ENCODE results near the gene LHFPL3.

The LHFPL3 gene

DNA sequence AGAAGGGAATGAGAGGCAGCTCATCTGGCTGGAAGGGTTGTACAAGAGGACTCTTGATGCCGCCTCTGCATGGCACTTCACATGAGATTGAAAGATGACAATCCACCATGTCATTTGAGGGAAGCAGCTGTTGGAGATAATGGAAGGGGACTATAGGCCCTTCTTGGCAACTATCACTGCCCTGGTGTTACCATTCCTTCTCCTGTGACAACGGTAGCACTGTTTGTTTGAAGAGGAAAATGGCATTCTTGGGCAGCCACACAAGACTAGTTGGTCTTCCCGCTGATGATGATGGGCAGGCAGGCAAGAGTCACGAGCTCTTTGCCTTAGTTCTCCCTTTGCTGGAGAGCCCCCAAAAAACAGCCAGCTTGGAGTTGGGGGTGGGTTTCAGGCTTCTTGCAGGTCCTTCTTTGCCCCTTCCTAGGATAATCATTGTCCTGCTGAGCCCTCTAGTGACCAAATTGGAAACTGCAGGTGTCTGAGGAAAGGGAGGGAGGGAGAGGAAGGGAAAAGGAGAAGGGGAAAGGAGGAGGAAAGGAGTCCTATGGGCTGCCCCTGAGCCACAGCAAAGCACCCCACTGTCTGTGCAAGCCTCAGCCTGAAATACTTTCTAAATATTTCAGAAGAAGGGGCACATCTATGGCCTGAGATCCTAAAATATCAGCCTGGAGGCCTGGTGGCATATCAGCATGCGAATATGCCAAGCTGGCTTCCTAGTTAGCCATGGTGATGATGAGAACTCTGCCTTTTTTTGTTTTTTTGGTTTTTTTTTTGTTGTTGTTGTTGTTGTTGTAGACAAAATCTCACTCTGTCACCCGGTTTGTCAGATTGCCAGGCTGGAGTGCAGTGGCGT lies 520.0 kb downstream of the LHFPL3 start:
- peak; percentile 48 for DNase-seq (ENCODE audit: low spot score)

DNA sequence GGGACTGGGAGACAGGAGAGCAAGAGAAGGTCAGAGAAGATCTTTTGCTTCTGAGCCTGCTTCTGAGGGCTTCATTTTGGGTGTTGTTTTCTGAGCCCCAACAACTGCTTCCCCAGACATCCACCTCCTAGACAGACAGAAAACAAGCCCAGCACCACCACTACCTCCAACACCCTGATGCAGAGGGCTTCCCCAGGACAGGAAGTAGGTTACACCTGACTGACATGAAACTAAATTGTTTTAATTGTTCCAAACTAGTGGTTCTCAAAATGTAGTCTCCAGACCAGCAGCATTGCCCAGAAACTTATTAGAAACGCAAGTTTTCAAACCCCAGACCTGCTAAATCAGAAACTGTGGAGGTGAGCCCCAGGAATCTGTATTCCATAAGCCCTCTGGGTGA lies 522.0 kb downstream of the LHFPL3 start:
- no peak for DNase-seq (ENCODE audit: low spot score)

DNA sequence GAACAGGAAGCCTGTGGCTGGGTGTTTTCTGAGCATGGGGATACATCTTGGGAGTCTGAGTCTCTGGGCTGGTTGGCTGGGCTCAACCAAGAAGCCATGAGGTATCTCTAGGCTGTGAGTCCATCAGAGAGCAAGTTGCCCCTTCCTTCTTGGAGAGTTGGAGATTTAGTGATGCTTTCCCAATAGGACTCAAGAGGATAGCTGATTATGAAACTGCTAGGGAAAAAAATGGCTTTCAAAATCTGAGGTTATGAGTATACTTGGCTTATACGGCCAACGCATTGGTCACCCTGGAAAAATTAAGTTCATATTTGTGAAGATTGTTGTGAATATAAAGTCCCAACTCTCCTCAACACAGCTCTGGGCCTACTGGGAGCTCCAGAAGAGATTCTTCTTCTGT lies 522.9 kb downstream of the LHFPL3 start:
- DNase-seq (ENCODE audit: low spot score) = no peak

DNA sequence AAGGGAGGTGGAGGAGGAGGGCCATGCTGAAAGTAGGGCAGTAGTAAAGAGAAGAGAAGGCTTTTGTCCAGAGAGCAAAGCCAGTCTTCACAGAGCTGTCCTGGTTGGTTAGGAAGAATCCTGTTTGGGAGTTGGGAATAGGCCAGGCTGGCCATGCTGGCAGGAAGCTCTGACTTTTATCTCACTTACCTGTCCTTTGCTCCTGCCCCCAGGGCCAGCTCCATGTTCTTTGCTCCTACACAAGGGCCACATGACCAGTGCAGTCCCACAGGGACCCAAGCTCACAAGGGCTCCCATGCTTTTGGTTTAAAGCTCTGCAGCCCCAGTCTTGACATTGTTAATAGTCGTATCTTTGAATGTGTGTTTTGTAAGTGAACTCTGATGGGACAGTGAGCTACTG lies 524.0 kb downstream of the LHFPL3 start:
- DNase-seq (ENCODE audit: low spot score) = no peak

DNA sequence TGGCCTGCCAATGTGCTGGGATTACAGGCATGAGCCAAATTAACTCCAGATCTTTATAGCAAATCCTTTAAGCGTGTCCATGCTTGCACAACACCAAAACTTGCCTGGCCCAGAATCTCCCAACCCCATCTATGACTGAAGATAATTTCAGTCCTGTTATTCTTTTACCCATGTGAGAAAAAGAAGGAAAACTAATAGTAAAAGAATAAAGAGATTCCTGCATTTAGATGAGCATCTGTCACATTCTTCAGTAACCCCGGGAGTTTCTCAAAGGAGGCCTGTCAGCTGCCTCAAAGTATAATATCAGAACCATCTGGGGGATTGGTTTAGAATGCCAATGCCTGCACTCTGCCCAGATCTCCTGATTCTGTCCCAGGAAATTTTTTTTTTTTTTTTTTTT lies 527.5 kb downstream of the LHFPL3 start:
- DNase-seq (ENCODE audit: low spot score) = no peak

DNA sequence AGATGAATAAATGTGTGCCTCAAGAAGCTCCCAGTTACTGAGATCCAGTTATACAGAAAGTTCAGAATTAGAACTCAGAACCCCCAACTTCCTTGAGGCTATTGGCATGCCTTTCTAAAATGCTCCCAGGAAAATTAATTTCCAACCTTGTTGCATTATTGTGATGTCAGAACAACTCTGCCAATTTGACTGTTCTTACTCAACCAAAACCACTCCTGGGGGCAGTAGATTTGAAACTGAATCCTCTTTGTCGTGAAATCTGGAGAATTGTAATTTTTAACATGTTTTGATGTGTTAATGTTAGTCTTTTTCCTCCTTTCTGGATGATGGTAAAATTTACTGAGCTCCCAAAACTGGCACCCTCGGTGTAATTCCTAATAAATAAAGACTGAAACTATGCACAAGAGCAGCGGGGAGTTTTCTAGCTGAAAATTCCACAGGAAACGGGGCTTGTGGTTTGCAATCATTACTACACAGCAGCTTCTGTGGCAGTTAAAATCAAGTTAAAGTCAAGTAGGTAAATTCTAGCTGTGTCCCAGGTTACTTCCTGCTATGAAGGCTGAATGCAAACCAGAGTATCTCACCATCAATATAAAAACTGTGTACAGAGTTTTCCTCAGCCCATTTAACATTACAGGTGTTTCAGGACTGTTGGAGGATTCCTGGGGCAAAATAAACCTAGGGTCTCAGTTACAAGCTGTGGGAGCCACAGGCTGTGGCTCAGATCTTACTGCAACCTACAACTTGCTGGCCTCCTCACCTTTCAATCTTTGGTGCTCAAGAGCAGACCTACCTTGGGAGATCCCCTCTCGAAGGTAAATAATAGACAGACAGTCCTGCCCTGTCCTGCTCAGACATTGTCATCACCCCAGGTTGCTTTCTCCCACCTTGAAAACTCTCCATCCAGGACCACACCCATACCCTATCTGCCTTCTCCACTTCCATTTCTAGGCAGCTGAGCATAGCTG lies 529.3 kb downstream of the LHFPL3 start:
- DNase-seq (ENCODE audit: low spot score) = no peak

DNA sequence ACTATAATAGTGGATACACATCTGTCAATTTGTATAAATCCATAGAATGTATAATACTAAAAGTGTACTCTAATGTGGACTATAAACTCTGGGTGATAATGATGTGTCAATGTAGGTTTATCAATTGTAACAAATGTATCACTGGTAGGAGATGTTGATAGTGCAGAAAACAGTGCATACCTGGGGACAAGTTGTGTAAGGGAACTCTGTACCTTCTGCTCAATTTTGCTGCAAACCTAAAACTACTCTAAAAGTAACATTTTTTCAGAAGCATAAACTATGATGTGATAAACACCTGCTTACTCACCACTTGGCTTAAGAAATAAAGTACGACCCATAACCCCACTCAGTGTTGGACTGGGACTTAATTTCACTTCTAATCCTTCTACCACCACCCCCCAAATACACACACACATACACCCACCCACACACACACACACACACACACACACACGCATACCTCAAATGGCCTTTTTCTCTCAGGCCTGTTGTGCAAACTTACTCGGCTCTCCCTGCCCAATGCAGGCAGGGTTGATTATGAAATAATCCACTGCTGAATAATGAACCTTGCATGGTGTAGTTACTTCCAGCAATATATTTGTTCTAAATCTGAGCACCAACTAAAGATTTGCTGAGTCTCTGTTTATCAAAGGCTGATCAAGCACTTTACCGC lies 531.5 kb downstream of the LHFPL3 start:
- DNase-seq (ENCODE audit: low spot score) = no peak

DNA sequence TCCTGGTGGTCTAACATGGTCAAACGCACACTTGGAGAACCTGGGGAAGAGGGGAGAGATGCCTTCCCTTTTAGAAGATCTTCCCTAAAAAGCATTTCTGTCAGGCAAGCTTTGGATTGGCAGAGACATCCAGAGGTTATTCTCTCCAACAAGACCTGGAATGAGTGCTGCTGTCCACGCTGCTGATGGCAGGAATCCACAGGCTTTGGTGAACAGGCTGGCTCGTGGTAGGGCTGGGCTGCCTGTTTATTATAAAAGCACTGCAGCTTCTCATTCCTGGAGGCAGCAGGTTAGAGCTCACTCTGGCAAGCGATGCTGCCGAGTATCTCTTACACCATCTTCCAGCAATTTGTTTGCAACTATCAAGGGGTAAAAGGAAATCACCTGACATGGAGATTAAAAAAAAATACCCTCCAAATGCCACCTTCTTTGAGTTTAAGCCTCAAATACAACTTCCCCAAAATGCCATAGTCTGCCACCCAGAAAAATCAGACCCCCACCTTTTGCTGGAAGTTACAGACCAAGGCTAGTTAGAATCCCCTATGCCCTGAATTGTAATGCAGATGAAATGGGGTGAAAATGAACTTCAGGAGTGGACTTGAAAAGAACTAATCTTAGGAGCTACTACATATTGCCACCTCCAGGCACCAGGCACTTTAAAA lies 533.5 kb downstream of the LHFPL3 start:
- no peak for DNase-seq (ENCODE audit: low spot score)

DNA sequence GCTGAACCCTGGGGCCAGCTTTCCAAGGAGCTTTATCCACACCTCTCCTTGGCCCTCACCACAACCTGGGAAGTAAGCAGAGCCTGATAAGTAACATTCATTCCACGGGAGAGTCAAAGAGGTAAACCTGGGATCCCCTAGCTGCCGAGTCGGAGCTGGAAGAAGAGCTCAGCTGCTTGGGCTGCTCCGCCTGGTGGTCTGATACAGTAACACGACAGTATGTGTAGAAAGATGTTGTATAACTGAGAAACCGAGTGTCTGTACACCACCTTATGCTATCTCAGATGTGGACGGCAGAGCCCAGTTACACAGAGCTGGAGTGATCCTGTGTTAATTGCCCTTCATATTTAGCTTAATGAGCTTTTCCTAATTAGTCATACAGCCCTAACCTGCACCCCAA lies 534.3 kb downstream of the LHFPL3 start:
- DNase-seq (ENCODE audit: low spot score) = peak; percentile 34

DNA sequence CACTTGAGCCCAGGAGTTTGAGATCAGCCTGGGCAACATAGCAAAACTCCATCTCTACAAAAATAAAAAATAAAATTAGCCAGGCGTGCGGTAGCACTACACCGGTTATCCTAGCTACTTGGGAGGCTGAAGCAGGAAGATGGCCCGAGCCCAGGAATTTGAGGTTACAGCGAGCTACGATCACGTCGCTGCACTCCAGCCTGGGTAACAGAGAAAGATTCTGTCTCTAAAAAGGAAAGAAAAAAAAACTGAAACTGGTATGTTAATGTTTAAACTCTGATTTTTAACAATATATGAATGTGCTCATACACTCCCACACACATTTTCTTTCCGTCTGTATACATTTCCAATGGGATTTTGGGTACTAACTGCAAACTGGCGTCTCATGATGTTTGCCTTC lies 545.0 kb downstream of the LHFPL3 start:
- DNase-seq (ENCODE audit: low spot score) = no peak

DNA sequence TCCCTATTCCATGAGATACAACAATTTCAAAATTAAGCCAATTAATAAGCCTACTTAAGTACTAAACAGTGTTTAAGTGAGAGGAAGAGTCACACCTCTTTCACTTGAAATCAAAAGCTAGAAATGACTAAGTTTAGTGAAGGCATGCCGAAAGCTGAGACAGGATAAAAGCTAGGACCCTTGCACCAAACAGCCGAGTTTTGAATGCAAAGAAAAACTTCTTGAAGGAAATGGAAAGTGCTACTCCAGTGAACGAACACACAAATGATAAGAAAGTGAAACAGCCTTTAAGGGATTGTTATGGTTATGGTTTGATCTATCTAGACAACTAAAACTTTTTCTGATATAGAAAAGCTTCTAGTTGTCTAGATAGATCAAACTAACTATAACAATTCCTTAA lies 550.2 kb downstream of the LHFPL3 start:
- no peak for DNase-seq (ENCODE audit: low spot score)

DNA sequence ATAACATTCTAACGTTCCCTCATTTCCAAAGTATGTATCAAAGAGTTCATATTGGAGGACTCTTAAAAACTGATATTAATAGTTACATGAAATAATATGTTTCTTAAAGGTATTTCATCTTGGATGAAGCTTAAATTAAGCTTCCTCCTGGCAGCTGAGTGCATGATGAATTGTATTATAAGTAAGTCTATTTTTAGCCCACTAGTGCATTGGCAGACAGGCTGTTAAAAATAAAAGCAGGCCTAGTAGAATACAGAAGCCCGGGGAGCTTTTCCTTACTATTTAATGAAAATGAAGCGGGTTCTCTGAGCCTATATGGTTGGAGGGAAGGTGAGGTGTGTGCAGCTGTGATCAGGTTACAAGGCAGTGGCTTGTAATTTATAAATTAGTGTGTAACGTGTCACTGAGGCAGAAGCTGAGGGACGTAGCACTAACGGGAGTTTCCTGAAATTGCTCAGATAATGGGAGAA lies 554.9 kb downstream of the LHFPL3 start:
- no peak for DNase-seq (ENCODE audit: low spot score)

DNA sequence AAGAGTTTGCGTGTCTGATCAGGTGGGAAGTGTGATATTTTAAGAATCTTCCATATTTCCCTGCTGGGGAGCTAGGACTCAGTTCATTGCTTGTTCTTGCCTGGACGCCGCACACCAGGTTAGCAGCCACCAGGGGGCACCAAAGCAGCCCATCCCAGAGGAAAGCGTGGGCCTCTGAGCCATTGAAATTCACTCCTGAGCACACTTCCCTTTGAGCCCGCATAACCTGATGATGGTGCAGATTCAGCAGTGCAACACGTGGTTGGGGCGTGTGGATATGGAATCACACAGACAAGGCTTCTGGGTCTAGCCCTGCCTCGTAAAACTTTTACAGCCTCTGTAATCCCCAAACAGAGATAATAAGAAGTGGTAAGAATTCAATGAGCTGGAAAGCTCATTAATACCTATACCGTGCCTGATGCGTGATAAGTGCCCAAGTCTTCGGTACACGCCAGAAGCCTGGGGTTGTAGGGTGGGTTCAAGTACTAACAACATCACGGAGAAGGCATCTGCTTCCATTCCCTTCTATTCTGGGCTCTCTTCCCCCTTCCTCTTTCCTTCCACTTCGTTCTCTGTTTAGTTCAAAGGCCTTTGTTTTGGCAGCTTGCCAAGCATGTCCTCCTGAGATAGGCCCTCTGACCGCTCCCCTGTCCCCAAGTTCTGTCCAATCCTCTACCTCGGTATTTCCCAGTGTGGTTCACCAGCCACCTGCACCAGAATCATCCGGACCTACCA lies 555.5 kb downstream of the LHFPL3 start:
- DNase-seq (ENCODE audit: low spot score) = peak; percentile 87

DNA sequence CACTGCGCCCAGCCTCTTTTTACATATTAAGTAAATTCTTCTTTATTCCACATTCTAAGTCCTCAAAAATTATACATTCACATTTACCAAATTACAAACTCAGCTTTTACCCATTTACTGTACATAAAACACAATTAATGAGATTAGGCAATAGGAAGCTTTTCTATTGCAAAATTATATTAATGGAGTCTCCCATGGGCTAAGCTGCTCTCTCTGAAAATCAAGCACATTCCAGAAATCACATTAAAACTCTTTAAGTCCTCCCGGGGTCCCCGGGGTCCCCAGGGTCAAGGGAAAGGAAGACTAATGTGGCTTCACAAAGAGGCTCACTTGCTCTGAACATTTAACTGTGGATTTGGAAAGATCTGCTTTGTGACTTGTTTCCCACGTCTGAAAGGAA lies 558.2 kb downstream of the LHFPL3 start:
- DNase-seq (ENCODE audit: low spot score) = no peak

DNA sequence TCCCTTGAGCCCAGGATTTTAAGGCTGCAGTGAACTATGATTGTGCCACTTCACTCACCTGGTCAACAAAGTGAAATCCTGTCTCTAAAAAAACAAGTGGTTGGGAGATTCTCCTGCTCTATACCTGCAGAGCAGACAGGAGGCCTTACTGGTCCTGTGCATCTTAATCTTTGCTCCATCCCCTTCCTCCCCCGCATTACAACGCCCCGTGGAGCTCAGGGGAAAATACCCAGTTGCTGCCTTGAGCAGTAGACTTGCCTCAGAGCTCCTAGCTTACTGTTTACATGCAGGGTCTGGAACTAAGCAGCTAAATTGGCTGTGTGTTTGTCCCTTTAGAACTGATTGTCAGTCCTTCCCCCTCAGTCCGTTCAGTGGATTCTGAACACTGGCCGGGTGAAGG lies 561.8 kb downstream of the LHFPL3 start:
- no peak for DNase-seq (ENCODE audit: low spot score)

DNA sequence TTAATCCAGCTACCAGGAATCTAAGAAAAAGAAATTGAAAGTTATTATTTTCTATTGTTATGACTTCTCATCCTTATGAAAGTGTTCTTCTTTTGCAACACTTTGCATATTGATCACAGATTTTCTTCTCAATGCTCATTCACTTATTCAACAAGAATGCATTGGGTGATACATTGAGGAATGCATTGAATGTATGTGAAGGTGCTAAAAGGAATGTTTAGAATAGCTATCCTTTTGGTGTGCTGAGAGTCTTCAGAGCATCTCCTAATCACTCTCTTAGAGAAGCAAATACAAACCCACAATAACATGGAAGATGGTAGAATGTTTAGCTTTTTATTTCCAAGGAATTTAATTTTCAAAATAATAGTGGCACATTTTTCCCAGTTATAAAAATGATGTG lies 563.5 kb downstream of the LHFPL3 start:
- no peak for DNase-seq (ENCODE audit: low spot score)

DNA sequence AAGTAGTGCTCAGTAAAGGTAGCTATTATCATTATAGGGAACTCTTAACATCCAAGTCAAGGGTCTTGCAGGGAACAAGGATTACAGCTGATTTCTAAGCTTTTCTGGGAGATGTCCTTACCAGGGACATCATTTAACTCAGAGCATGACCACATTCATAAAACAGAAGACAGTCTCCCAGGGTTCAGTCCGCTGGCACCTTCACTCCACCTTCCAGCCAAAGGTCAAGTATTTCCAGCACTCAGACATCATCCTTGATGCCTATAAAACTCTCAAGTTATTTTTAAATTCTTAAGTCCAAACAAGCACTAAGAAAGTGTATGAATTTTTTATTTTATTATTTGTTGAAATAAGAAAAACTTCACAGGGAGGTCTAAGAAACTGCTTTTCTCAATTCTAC lies 565.9 kb downstream of the LHFPL3 start:
- no peak for DNase-seq (ENCODE audit: low spot score)

DNA sequence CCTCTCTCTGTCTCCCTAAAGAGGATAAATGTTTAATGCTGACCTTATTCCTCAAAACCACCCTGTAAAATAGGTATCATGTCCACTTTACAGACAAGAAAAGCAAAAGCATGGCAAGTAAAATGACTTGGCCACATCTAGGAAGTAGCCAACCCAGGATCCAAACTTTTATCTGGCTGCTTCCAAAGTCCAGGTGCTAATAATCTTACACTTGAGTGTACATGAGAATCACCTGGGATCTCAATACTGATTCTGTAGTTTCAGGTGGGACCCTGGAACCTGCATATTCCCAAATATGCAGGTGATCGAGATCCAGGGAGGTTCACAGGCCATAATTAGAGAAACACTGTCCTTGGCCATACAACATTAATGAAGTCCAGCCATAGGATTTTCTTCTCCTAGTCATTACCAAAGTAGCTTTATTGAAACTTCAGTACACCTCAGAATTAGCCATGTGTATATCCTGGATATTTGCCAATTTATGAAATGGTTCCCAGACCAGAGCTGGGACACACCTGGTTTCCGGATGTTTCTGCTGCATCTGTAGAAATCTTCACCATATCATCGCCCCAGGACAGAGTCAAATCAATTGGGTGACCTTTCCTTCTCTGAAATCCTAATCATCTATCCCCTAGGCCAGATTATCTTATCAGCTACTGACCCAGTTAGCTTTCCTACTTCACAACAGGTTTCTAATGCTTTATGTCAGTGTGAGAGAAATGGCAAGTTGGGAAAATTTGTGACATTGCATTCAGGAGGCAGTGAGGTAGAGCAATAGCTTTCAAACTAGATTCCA lies 566.5 kb downstream of the LHFPL3 start:
- no peak for DNase-seq (ENCODE audit: low spot score)

DNA sequence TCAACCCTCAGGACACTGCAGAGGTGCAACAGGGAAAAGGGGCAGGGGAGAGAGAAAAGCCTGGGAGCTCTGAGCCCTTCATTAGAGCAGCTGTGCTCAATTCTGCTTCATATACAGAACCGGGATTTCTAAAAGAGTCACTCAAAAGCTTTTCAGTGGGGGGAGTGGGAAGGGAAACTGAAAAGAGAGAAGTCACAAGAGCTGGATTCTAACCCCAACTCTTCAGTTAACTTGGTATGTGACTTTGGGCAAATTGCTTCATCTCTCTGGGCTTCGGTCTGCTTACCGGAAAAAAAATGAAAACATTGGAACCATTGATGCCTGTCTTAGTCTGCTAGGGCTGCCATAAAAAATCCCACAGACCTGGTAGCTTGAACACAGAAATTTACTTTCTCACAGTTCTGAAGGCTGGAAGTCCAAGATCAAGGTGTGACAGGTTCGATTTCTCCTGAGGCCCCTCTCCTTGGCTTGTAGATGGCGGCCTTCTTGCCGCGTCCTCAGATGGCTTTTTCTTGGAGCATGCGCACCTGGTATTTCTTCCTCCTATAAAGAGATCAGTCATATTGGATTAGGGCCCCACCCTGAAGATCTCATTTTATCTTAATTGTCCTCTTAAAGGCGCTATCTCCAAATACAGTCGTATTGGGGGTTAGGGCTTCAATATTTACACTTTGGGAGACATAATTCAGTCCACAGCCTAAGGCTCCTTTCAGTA lies 567.3 kb downstream of the LHFPL3 start:
- no peak for DNase-seq (ENCODE audit: low spot score)

DNA sequence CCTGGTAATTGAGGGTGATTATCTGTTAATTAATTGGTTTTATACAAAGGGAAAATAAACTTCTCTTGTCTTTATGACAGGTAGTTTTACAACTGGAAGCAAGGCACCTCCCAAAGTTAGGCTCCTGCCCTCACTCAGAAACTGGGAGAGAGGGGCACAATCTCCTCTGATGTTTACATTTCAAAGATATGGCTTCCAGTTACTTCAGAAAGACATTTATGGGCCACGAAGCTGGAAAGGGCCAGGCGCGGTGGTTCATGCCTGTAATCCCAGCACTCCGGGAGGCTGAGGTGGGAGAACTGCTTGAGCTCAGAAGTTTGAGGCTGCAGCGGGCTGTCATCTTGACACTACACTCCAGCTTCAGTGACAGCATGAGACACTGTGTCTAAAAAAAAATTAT lies 570.0 kb downstream of the LHFPL3 start:
- DNase-seq (ENCODE audit: low spot score) = no peak

Data from AG08396 (cell line).